ENCODE measurements around the gene HEXD. TPM values are rescaled to one million over a fixed set of nuclear protein-coding genes. Genes with fewer than 3 reads are reported as not detected.

HEXD gene
- total RNA-seq, 4 donors from 2014 or later = 29.1 to 66.4 (median 47.3) TPM

- no peak for DNase-seq (ENCODE audit: low spot score)
- no peak for TF ChIP-seq CTCF (IDR thresholded peaks at IDR 0.05)
- no peak for ATAC-seq (ENCODE audit: low FRiP score)
Measured at GRCh38 chr17:82392941-82393340, 25.2 kb upstream of the HEXD start.

DNA sequence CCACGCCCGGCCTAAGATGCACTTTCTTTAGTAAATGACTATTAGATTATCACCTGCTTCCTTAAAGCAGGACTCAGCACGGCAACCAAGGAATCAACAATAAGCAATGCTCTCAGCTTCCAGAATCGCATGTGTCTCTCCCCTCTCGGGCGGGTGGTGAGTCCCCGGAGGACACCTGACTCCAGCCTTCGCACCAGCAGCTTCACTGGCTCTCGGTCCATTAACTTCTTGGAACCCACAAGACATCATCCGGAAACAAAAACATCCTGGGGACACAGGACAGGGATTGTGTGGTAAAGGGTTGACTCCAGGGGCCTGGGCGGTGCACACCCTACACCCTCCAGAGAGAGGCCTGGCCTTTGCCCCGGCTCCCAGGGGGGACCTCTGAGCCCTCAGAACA is 23.9 kb upstream of the HEXD start:
- ATAC-seq (ENCODE audit: low FRiP score) (no peak), DNase-seq (ENCODE audit: low spot score) (no peak)
- TF ChIP-seq CTCF (IDR thresholded peaks at IDR 0.05) = no peak

- no peak for DNase-seq (ENCODE audit: low spot score)
- no peak for TF ChIP-seq CTCF (IDR thresholded peaks at IDR 0.05)
- ATAC-seq (ENCODE audit: low FRiP score) = no peak
Measured at GRCh38 chr17:82396601-82397435, 21.3 kb upstream of the HEXD start.

GRCh38 chr17:82397449-82398335 is 20.5 kb upstream of the HEXD start:
- DNase-seq (ENCODE audit: low spot score) = no peak
- no peak for ATAC-seq (ENCODE audit: low FRiP score)
- no peak for TF ChIP-seq CTCF (IDR thresholded peaks at IDR 0.05)

DNA sequence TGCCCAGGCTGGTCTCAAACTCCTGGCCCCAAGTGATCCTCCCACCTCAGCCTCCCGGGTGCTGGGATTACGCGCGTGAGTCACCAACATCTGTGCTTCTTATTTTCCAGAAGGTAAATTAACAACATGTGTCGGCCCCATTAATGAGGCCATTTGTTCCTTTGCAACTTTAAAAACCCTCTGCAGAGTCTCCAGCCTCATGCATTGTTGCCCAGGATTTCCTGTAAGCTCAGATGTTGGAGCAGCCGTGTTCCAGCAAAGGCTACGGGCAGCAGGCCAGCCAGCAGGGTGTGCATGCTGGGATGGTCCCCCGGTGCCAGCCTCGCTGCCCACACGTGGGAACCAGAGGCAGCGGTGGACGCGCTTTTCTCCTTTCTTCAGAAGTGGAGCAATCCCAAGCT is 19.1 kb upstream of the HEXD start:
- DNase-seq (ENCODE audit: low spot score) (no peak), ATAC-seq (ENCODE audit: low FRiP score) (peak; percentile 29)
- TF ChIP-seq CTCF (IDR thresholded peaks at IDR 0.05) = no peak

DNA sequence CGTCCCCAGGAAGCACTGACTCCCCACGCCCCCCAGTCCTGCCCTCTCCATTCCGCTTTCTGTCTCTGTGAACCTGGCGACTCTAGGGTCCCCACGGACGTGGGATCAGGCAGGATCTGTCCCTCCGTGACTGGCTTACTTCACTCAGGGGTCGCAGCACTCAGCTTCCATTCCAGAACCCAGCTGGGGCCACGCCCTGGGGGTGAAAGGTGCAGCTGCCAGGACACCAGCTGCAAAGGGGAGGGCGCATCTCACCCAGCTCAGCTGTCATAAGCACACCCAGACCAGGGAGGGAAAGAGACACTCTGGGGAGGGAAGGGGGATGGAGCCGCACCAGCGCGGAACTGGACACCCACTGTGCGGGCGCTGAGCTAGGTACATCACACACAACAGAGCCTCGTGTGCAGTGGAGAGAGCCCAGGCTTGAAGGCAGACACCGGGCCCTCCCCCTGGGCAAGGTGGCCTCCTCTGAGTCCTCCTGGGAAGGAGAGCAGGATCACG is 18.5 kb upstream of the HEXD start:
- ATAC-seq (ENCODE audit: low FRiP score) = no peak
- DNase-seq (ENCODE audit: low spot score) = no peak

More for the DNA sequence above, 18.5 kb upstream of the HEXD start:
- TF ChIP-seq CTCF (IDR thresholded peaks at IDR 0.05) = no peak
